SKM-1 (cell line): ENCODE measurements around the gene TYMS.
A peak's percentile ranks its signal among the peaks of the same experiment; 100 is the strongest.

Source experiments
- DNase-seq: peaks from one replicate; lab custom pipeline; 2025; ENCODE audit not compliant: unreplicated experiment; lab: John Stamatoyannopoulos, UW

Gene TYMS

GRCh38 chr18:710418-711300 lies 53.2 kb downstream of the TYMS start:
- DNase-seq: no peak

- DNase-seq: no peak
Observed at GRCh38 chr18:711310-711656, 53.8 kb downstream of the TYMS start.

GRCh38 chr18:711657-712400 lies 54.4 kb downstream of the TYMS start:
- peak; percentile 29 for DNase-seq

GRCh38 chr18:712401-713134 lies 55.1 kb downstream of the TYMS start, which contains the start of gene ENOSF1:
ENOSF1 (minus strand) TSS chr18:712630; CDS start chr18:712587, 43 bp downstream.
- peak; percentile 53 for DNase-seq

- DNase-seq: no peak
Observed at GRCh38 chr18:713135-713490, 55.7 kb downstream of the TYMS start.

GRCh38 chr18:715626-716025 lies 58.2 kb downstream of the TYMS start:
- no peak for DNase-seq

GRCh38 chr18:717003-717402 lies 59.5 kb downstream of the TYMS start:
- DNase-seq: no peak
